ENCODE measurements around the gene TRMO. TPM values are rescaled to one million over a fixed set of nuclear protein-coding genes. Genes with fewer than 3 reads are reported as not detected.
A peak's percentile ranks its signal among the peaks of the same experiment; 100 is the strongest.

TRMO gene
- total and polyA plus RNA-seq, 2 of the 8 experiments (the other 6 are each of a cell fraction or from before 2014, with no cell fraction given) = 4.6 to 5.6 TPM

GRCh38 chr9:97921959-97922724 lies at the start of gene TRMO (continued):
- peak; percentile 91 for TF ChIP-seq KDM5A (IDR thresholded peaks at IDR 0.05; ENCODE audit: low read length)
- no peak for TF ChIP-seq RXRA (IDR thresholded peaks at IDR 0.05; ENCODE audit: insufficient read depth, low read depth, low read length)
- peak; percentile 99 for TF ChIP-seq ATF3 (IDR thresholded peaks at IDR 0.05; ENCODE audit: insufficient read depth, low read depth, low read length)

Measured in H1 (cell line).